T1000 (cell line): ENCODE results near the gene ZNF225.
"Not testable (repeated sequence)": the region's sequence is repeated elsewhere in the genome, so short reads cannot be mapped to it uniquely, and the experiment has no call there.

ENCODE experiments used
- DNase-seq: peaks from one replicate; lab custom pipeline; 2025; ENCODE audit warnings: mixed read lengths; lab: John Stamatoyannopoulos, UW

The ZNF225 gene

GRCh38 chr19:44113138-44113783 is at the start of gene ZNF225:
Gene ZNF225 (plus strand): TSS chr19:44113399. CDS start chr19:44115828, 2,429 bp downstream.
- DNase-seq: peak; percentile 90

DNA sequence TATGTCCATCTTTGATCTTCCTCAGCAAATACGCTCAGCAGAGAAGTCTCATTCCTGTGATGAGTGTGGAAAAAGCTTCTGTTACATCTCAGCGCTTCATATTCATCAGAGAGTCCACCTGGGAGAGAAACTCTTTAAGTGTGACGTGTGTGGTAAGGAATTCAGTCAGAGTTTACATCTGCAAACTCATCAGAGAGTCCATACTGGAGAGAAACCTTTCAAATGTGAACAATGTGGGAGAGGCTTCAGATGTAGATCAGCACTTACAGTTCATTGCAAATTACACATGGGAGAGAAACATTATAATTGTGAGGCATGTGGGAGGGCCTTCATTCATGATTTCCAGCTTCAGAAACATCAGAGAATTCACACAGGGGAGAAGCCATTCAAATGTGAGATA is 46.9 kb upstream of the ZNF225 start:
- DNase-seq: no peak

DNA sequence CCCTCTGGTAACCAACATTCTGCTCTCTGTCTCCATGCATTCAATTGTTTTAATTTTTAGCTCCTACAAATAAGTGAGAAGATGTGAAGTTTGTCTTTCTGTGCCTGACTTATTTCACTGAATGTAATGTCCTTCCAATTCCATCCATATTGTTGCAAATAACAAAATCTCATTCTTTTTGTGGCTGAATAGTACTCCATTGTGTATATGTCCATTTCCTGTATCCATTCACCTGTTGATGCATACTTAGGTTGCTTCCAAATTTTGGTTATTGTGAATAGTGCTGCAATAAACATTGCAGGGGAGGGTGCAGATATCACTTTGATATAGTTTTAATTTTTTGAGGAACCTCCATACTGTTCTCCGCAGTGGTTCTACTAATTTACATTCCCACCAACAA is 43.8 kb upstream of the ZNF225 start:
- DNase-seq: no peak

GRCh38 chr19:44071824-44072542 is 41.2 kb upstream of the ZNF225 start, which contains the start of gene ZNF284:
Gene ZNF284 (plus strand): TSS chr19:44072159. CDS start chr19:44076390, 4,231 bp downstream.
- peak; percentile 62 for DNase-seq

DNA sequence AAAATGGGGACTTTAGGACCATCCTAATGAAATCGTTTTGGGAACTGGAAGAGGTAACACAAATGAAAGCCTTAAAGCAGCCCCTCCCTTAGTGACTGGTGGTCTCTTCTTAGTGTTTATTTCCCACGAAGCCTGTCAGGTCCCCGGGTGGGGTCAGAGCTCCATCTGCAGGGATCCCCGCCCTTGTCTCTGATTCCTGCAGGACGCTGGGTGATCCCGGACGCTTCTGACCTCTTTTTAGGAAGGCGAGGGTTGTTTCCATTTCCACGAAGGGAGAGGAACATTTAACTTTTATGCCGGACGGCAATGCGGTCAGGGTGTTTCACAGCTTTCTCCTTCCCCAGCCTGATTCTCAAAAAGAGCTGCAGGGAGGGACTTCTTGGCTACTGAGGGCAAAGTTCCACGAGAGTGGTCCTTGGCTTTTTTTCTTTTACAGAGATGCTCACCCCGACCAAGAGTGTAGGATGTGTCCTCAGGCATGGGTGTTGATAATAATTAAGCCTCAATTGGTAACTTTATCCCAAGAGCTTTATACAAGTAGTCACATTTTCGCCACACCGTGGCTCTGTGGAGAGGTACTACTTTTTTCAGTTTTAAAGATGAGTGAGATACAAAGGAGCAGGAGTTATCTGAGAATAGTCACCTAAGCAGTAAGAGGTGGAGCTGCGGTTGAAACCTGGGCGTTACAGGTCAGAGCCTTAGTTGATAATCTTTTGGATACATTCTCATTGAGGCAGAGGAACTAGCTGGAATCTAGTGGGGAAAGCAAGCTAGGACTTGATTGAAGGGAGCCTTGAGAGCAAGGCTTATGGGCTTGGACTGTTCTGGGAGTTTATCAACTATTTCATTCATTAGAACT is 40.4 kb upstream of the ZNF225 start:
- no peak for DNase-seq

GRCh38 chr19:44076325-44076724 is 36.9 kb upstream of the ZNF225 start:
- no peak for DNase-seq

DNA sequence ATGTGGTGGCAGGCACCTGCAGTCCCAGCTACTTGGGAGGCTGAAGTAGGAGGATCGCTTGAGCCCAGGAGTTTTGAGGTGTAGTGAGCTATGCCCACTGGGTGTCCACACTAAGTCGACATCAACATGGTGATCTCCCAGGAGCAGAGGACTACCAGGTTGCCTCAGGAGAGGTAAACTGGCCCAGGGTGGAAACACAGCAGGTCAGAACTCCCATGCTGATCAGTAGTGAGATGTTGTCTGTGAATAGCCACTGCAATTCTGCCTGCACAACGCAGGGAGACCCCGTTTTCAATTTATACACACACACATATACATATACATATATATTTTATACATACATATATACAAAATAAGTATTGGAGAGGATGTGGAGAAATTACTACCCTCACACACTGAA is 21.1 kb upstream of the ZNF225 start:
- DNase-seq: no peak

DNA sequence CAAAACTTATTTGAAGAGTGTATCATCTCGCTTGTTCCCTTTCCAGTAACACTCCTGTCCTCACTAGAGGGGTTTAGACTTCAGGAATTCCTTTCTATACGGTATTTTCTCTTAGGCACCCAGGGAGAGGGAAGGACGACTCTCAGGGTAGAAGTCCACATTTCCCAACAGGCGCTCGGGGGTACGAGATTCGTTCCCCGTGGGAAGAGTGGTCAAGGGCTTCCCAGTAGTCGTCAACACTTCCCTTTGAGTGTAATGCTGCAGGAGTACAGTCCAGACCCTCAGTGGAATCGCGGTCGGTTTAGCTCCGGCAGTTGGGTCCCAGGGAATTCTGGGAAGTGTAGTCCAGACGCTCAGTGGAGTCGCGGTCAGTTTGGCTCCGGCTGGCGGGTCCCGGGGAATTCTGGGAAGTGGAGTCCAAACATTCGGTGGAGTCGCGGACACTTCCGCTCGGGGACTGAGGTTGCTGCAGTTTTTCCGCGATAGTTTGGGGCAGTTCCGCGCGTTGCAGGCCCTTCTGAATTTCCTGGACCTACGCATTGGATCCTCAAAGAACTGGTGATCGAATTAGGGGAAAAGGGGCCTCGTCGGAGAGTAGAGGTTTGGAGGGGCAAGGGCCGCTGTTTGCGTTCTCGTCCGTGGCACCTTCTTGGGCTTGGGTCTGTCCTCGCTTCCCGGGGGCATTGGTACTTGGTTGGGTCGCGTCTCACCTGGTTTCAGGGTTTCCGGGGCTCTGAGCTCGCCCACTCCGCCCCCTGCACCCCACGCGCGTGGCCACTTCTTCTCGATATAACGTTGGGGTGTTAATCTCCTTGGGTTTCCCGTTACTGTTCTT is 19.1 kb upstream of the ZNF225 start, which contains the start of gene ZNF224:
Gene ZNF224 (plus strand): TSS at position 431 of the 835 bp plus-strand sequence. CDS start 3,513 bp downstream, outside the sequence.
- peak; percentile 77 for DNase-seq

DNA sequence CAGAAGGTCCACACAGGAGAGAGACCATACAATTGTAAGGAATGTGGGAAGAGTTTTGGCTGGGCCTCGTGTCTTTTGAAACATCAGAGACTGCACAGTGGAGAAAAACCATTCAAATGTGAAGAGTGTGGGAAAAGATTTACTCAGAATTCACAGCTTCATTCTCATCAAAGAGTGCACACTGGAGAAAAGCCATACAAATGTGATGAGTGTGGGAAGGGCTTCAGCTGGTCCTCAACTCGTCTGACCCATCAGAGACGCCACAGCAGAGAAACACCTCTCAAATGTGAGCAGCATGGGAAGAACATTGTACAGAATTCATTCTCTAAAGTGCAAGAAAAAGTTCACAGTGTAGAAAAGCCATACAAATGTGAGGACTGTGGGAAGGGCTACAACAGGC is 5.4 kb upstream of the ZNF225 start:
- no peak for DNase-seq

GRCh38 chr19:44109458-44109857 is 3.7 kb upstream of the ZNF225 start:
- DNase-seq: no peak

DNA sequence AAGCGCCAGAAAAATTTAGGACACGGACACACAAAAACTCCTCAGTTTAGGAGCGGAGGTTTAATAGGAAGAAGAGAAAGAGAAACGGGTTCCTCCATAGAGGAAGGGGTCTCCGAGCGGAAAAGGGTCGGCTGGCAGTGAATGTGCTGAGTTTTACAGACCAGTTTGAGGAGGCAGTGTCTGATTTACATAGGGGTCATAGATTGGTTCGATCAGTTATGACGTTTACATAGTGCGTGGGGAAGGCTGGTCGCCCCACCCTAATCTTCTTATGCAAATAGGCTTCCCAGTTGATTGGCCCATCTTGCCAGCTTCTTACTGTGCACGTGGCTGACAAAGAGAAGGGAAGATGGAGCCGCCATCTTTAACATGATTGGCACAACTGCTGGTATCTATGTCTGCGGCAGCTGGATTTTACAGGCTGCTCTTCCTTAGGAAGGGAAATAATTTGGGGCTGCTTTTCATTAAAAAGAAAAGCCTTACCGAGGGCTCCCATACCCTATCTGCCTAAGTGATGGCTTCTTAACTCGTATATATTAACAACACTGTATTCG is 1.2 kb upstream of the ZNF225 start:
- DNase-seq: peak; percentile 11

DNA sequence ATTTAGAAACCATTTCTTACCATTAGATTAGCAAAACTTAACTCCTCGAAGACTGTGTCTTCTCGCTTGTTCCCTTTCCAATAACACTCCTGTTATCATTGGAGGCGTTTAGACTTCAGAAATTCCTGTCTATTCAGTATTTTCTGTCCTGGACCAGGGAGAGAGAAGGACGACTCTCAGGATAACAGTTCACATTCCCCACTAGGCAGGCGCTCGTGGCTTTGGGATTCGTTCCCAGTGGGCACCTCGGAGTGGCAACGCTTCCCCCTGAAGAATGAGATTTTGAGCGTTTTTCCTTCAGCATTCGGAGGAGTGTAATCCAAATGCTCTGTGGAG is 429 bp upstream of the ZNF225 start:
- no peak for DNase-seq

DNA sequence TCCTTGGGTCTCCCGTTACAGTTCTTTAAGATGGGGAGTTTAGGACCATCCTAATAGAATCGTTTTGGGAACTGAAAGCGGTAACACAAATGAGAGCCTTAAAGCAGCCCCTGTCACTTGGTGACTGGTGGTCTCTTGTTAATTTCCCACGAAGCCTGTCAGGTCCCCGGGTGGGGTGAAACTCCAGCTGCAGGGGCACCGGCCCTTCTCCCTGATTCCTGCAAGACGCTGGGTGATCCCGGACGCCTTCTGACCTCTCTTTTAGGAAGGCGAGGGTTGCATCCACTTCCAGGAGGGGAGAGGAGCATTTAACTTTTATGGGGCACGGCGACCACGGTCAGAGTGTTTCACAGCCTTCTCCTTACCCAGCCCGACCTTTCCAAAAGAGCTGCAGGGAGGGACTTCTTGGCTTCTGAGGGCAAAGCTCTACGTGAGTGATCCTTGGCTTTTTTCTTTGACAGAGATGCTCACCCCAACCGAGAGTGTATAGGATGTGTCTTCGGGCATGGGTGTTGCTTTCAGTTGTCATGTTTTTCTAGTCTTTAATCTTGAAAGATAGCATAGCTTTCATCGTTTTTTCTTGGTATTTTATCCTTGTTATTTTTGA is 688 bp downstream of the ZNF225 start:
- no peak for DNase-seq

- DNase-seq: not testable (repeated sequence)
Measured at GRCh38 chr19:44121162-44121561, 8.0 kb downstream of the ZNF225 start.

GRCh38 chr19:44131955-44132354 is 18.8 kb downstream of the ZNF225 start:
- DNase-seq: no peak

GRCh38 chr19:44141191-44142058 is 28.2 kb downstream of the ZNF225 start, which contains the start of gene ZNF234:
Gene ZNF234 (plus strand): TSS chr19:44141554. CDS start chr19:44144633, 3,079 bp downstream.
- DNase-seq: peak; percentile 63

- no peak for DNase-seq
Measured at GRCh38 chr19:44142059-44142433, 28.8 kb downstream of the ZNF225 start.

DNA sequence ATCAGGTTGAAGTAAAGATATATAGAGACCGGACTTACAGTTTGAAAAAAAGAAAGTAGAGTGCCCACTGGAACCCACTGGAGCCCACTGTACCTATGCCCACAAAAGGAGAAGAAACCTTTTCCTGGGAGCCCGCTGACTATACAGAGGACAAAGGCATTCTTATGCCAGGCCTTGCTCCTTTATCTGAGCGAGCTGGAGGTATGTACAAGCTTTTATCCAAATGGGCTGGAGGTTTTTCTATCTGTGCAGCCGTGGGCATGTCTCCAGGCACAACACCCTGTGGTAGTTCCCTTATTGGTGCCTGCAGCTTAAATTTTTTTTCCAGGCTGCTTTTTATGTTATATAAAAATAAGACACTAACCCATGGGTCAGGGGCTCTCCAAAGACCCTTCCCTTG is 36.6 kb downstream of the ZNF225 start:
- DNase-seq: no peak

DNA sequence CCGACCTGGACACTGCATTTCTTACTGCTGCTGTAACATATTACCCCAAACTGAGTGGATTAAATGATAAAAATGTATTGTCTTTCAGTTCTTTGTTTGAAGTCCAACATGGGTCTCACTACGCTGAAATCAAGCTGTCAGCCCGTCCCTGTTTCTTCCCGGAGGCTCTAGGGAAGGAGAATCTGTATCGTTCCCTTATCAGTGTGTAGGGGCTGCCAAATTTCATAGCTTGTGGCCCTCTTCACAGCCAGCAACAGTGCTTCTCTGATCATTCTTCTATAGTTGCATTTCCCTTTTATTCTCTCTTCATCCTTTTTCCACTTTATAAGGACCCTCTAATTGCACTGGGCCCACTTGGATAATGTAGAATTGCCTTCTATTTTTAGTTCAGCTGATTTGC is 38.3 kb downstream of the ZNF225 start:
- no peak for DNase-seq

GRCh38 chr19:44156475-44156874 is 43.3 kb downstream of the ZNF225 start:
- no peak for DNase-seq
